SK-MEL-5 (cell line): ENCODE measurements around the gene TTC34. TPM values are rescaled to one million over a fixed set of nuclear protein-coding genes. Genes with fewer than 3 reads are reported as not detected.

Experiments used
- DNase-seq: peaks from one replicate; pipeline ENCODE4 v3.0.0-alpha.2; 2016; ENCODE audit warnings: low read depth, low spot score
- in situ Hi-C: cut with HindIII; loops from 2 replicates; pipeline ENCODE4 v1.10.0; 2016; ENCODE audit warnings: low sequenced_read_pairs, high pct_unique_total_duplicates, low pct_unique_long_range_greater_than_20kb
- total RNA-seq: library from RNA; depleted of rRNA; stranded (reverse); fragments of >200 nt; shearing (Covaris generic); gene quantifications from 2 replicates; pipeline ENCODE4 v1.2.3, GENCODE V29; 2014; rRNA removed

Gene TTC34
- total RNA-seq, 1 experiment from 2014 or later: 0.03 TPM

- no peak for DNase-seq
Observed at GRCh38 chr1:2587860-2588571, 213.5 kb downstream of the TTC34 start.

GRCh38 chr1:2587071-2587859, 214.2 kb downstream of the TTC34 start:
- DNase-seq: no peak
- in situ Hi-C loops: no loop called here

More at GRCh38 chr1:2587860-2588571, 213.5 kb downstream of the TTC34 start:
- in situ Hi-C loops: no loop called here

GRCh38 chr1:2586154-2587070, 215.1 kb downstream of the TTC34 start, which contains the start of gene PRXL2B:
Gene PRXL2B (plus strand): TSS chr1:2586777. CDS start chr1:2586886, 109 bp downstream.
- DNase-seq: peak; percentile 95
- in situ Hi-C loops: no loop called here

Other genes starting within 250 kb of the TTC34 start
- 291 and 303 TPM in 2 replicates for gene TNFRSF14, start 245.3 kb downstream of the TTC34 start, total RNA-seq
- gene PRXL2B, start 214.9 kb downstream of the TTC34 start, total RNA-seq: 11.4 and 11.7 TPM in 2 replicates
- not detected in 2 replicates for gene MMEL1, start 168.7 kb downstream of the TTC34 start, total RNA-seq
- gene ACTRT2, start 219.8 kb upstream of the TTC34 start, total RNA-seq: not detected in 2 replicates